ENCODE results near the gene GLI1.

DNA sequence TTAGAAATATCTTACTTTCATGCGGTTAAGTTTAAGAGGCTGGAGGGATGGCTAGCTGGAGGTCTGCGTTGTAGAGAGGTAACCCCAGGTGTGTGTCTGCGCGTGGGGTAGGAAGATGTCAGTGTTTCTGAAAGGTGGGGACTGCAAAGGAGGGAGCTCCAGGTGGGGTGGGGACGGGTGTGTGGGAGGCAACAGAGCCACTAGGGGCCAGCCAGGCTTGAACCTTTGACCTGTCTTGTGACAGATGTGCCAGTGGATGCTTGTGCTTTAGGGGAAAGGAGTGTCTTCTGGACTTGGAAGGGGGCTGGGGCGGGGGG is 841 bp downstream of the GLI1 start:
- TF ChIP-seq, protein P1, sequence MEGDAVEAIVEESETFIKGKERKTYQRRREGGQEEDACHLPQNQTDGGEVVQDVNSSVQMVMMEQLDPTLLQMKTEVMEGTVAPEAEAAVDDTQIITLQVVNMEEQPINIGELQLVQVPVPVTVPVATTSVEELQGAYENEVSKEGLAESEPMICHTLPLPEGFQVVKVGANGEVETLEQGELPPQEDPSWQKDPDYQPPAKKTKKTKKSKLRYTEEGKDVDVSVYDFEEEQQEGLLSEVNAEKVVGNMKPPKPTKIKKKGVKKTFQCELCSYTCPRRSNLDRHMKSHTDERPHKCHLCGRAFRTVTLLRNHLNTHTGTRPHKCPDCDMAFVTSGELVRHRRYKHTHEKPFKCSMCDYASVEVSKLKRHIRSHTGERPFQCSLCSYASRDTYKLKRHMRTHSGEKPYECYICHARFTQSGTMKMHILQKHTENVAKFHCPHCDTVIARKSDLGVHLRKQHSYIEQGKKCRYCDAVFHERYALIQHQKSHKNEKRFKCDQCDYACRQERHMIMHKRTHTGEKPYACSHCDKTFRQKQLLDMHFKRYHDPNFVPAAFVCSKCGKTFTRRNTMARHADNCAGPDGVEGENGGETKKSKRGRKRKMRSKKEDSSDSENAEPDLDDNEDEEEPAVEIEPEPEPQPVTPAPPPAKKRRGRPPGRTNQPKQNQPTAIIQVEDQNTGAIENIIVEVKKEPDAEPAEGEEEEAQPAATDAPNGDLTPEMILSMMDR (IDR thresholded peaks at IDR 0.05) = no peak
- TF ChIP-seq EP300 (IDR thresholded peaks at IDR 0.05) = no peak

All from esophagus muscularis mucosa (tissue), 3 donors.